KOPT-K1 (cell line): ENCODE data around the gene FADS2.

Experiments used
- H3K27ac ChIP-seq: fragments of 200-600 bp; sonication (generic); 2 replicates; pipeline ENCODE4 v1.5.1; 2016; ENCODE audit warnings: antibody characterized with exemption, mild to moderate bottlenecking, low read depth, low read length; ENCODE audit not compliant: poor library complexity, severe bottlenecking
- H3K36me3 ChIP-seq: fragments of 200-600 bp; sonication (generic); 2 replicates; pipeline ENCODE4 v1.5.1; 2017; ENCODE audit warnings: antibody characterized with exemption, mild to moderate bottlenecking, low read length, moderate library complexity; ENCODE audit not compliant: insufficient read depth
- H3K9me3 ChIP-seq: fragments of 200-600 bp; sonication (generic); 2 replicates; pipeline ENCODE4 v1.5.1; 2017; ENCODE audit warnings: antibody characterized with exemption, low read length, mild to moderate bottlenecking; ENCODE audit not compliant: insufficient read depth, poor library complexity, severe bottlenecking

Gene FADS2

GRCh38 chr11:61810671-61811175 lies 17.4 kb upstream of the FADS2 start:
- Histone ChIP-seq H3K36me3 (peaks cover 86% of the 10 kb centered on the region), H3K9me3 (no peaks in the 10 kb centered on the region)

DNA sequence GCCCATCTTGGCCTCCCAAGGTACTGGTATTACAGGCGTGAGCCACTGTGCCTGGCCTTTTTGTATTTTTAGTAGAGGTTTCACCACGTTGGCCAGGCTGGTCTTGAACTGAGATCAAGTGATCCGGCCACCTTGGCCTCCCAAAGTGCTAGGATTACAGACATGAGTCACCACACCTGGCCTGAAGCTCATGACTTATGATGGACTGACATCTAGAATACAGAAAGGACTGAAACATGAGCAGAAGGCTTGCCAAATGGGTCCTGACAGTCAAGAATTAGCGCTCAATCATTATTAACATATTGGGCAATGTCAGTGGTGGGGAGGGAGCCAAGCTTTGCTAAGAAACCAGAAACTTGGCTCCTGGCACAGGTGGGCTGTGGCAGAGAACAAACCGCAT lies 16.3 kb upstream of the FADS2 start:
- peaks cover 75% of the 10 kb centered on the region for H3K36me3 ChIP-seq
- no peak overlapping the region for H3K27ac ChIP-seq
- H3K9me3 ChIP-seq = no peaks in the 10 kb centered on the region

More at GRCh38 chr11:61810671-61811175, 17.4 kb upstream of the FADS2 start:
- no peak overlapping the region for H3K27ac ChIP-seq

- Histone ChIP-seq H3K27ac (no peak overlapping the region), H3K9me3 (no peaks in the 10 kb centered on the region), H3K36me3 (peaks cover 65% of the 10 kb centered on the region)
These were observed 15.2 kb upstream of the FADS2 start for GRCh38 chr11:61812736-61813411.

GRCh38 chr11:61814247-61814957 lies 13.7 kb upstream of the FADS2 start:
- Histone ChIP-seq H3K27ac (peak overlapping the region; percentile 95), H3K36me3 (peaks cover 50% of the 10 kb centered on the region), H3K9me3 (no peaks in the 10 kb centered on the region)

GRCh38 chr11:61814958-61815789 lies 12.9 kb upstream of the FADS2 start:
- Histone ChIP-seq H3K9me3 (no peaks in the 10 kb centered on the region), H3K27ac (peak overlapping the region; percentile 95), H3K36me3 (peaks cover 42% of the 10 kb centered on the region)

- peak overlapping the region; percentile 95 for H3K27ac ChIP-seq
- H3K9me3 ChIP-seq = no peaks in the 10 kb centered on the region
- H3K36me3 ChIP-seq = peaks cover 33% of the 10 kb centered on the region
These were observed 12.0 kb upstream of the FADS2 start for GRCh38 chr11:61815790-61816735.

GRCh38 chr11:61816736-61817455 lies 11.2 kb upstream of the FADS2 start, which contains the start of gene FADS1:
TSS of gene FADS1 (minus strand) at chr11:61817003. CDS start at chr11:61816929, 74 bp downstream.
- H3K36me3 ChIP-seq = peaks cover 25% of the 10 kb centered on the region
- peak within 1 kb of the TSS; percentile 95 for H3K27ac ChIP-seq
- H3K9me3 ChIP-seq = no peaks in the 10 kb centered on the region

GRCh38 chr11:61817471-61818202 lies 10.5 kb upstream of the FADS2 start:
- no peaks in the 10 kb centered on the region for H3K9me3 ChIP-seq
- peaks cover 17% of the 10 kb centered on the region for H3K36me3 ChIP-seq
- H3K27ac ChIP-seq = peak overlapping the region; percentile 95

GRCh38 chr11:61820174-61820573 lies 7.9 kb upstream of the FADS2 start:
- H3K27ac ChIP-seq = no peak overlapping the region
- H3K36me3 ChIP-seq = no peaks in the 10 kb centered on the region
- no peaks in the 10 kb centered on the region for H3K9me3 ChIP-seq

DNA sequence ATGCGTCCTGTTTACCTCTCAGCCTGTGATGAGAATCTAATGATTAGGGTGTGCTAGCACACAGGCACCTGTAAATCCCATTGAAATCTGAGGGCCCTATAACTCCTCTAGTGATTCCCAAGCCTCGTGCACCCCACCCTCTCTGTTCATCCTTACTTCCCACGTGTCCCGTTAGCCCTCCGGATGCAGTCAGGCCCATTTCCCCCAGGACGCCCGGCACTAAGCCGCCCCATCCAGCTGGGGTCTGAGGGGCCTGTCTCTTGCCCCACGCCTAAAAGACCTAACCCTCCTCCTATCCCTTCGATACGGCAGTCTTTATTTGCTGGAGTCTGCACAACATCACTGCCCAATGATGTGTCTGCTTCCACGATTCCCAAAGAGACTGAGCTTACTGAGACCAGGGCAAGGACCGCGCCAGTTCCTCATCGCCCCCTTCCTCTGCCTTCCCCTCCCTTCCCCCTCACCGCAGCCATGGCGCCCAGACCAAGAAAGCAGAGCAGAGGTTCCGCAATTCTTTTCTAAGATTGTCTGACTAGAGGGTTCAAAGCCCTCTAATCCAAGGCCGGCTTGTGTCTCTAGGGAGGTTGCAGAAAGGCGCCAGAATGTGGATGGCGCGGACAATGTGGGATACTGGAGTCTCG lies 1.1 kb upstream of the FADS2 start:
- H3K9me3 ChIP-seq = no peaks in the 10 kb centered on the region
- H3K36me3 ChIP-seq = peaks cover 27% of the 10 kb centered on the region
- H3K27ac ChIP-seq = peak overlapping the region; percentile 100

GRCh38 chr11:61828379-61828628 lies 204 bp downstream of the FADS2 start:
- Histone ChIP-seq H3K27ac (peak overlapping the region; percentile 100), H3K9me3 (no peaks in the 10 kb centered on the region), H3K36me3 (peaks cover 37% of the 10 kb centered on the region)

- Histone ChIP-seq H3K9me3 (no peaks in the 10 kb centered on the region), H3K27ac (peak overlapping the region; percentile 100), H3K36me3 (peaks cover 37% of the 10 kb centered on the region)
These were observed 718 bp downstream of the FADS2 start for GRCh38 chr11:61828629-61829407.
